IMR-90 (cell line): ENCODE data around the gene LRCH4. TPM values are rescaled to one million over a fixed set of nuclear protein-coding genes. Genes with fewer than 3 reads are reported as not detected.

ENCODE experiments used
- ATAC-seq: fragments of 200-7000 bp; cut with Tn5 transposase; 2 replicates; pipeline ENCODE4 v1.9.1; 2020; ENCODE audit warnings: low read depth, mild to moderate bottlenecking, moderate library complexity
- BruUV-seq: library from RNA; stranded (reverse); fragments of 400-500 nt; replicated peaks from 2 replicates; lab custom pipeline; 2021; lab: Mats Ljungman, UMichigan
- CTCF ChIA-PET: fragments of 300-600 bp; formaldehyde crosslinking; extraction: SDS; loops from one replicate; lab custom pipeline; 2021; ENCODE audit warnings: antibody characterized with exemption; lab: Yijun Ruan, JAX
- POLR2A ChIA-PET: fragments of 300-600 bp; sonication (Branson Sonifier 250); formaldehyde crosslinking; loops from one replicate; lab custom pipeline; 2022; ENCODE audit warnings: antibody characterized with exemption; ENCODE audit not compliant: unreplicated experiment; lab: Charles Lee
- DNase-seq: peaks from one replicate; pipeline ENCODE4 v3.0.0; 2013
- H2AFZ ChIP-seq: replicated peaks from 2 replicates; pipeline ENCODE3; 2013; ENCODE audit warnings: low read length, mild to moderate bottlenecking; ENCODE audit not compliant: poor library complexity
- H2AK5ac ChIP-seq: 2 replicates; pipeline ENCODE4 v1.6.1; 2013; ENCODE audit warnings: low read depth, low read length, inconsistent platforms
- H2AK9ac ChIP-seq: replicated peaks from 2 replicates; pipeline ENCODE3; 2013; ENCODE audit warnings: mild to moderate bottlenecking, low read depth, low read length, moderate library complexity; ENCODE audit not compliant: poor library complexity
- H2BK120ac ChIP-seq: 2 replicates; pipeline ENCODE4 v1.6.1; 2013; ENCODE audit warnings: low read depth, low read length, inconsistent platforms
- H2BK15ac ChIP-seq: 3 replicates; pipeline ENCODE4 v1.6.1; 2013; ENCODE audit warnings: low read depth, low read length, inconsistent platforms
- H2BK20ac ChIP-seq: 2 replicates; pipeline ENCODE4 v1.6.1; 2013; ENCODE audit warnings: low read depth, mild to moderate bottlenecking, inconsistent platforms, low read length, moderate library complexity
- H2BK5ac ChIP-seq: 2 replicates; pipeline ENCODE4 v1.6.1; 2013; ENCODE audit warnings: mild to moderate bottlenecking, low read depth, low read length, inconsistent platforms; ENCODE audit not compliant: poor library complexity, severe bottlenecking
- H3K14ac ChIP-seq: replicated peaks from 2 replicates; pipeline ENCODE4 v1.6.1; 2013; ENCODE audit warnings: low read depth, low read length, inconsistent platforms
- H3K18ac ChIP-seq: 2 replicates; pipeline ENCODE4 v1.6.1; 2013; ENCODE audit warnings: low read depth, low read length, control low read depth
- H3K23ac ChIP-seq: 2 replicates; pipeline ENCODE4 v1.6.1; 2013; ENCODE audit warnings: low read depth, low read length, inconsistent platforms
- H3K27ac ChIP-seq: 2 replicates; pipeline ENCODE4 v1.5.1; 2013; ENCODE audit warnings: mild to moderate bottlenecking, control low read depth, low read length; ENCODE audit not compliant: insufficient read depth
- H3K27me3 ChIP-seq: 2 replicates; pipeline ENCODE4 v1.6.1; 2013; ENCODE audit warnings: low read length; ENCODE audit not compliant: control insufficient read depth, insufficient read depth
- H3K36me3 ChIP-seq: 2 replicates; pipeline ENCODE4 v1.6.1; 2013; ENCODE audit warnings: low read length, mixed read lengths; ENCODE audit not compliant: control insufficient read depth, insufficient read depth
- H3K4ac ChIP-seq: 2 replicates; pipeline ENCODE4 v1.6.1; 2013; ENCODE audit warnings: low read depth, low read length, inconsistent platforms
- H3K4me1 ChIP-seq: 2 replicates; pipeline ENCODE4 v1.6.1; 2013; ENCODE audit warnings: low read length, mixed read lengths; ENCODE audit not compliant: control insufficient read depth, insufficient read depth
- H3K4me2 ChIP-seq: 2 replicates; pipeline ENCODE4 v1.6.1; 2013; ENCODE audit warnings: low read depth, mild to moderate bottlenecking, control low read depth, low read length, moderate library complexity
- H3K4me3 ChIP-seq: 2 replicates; pipeline ENCODE4 v1.5.1; 2013; ENCODE audit warnings: low read depth, mild to moderate bottlenecking, control low read depth, low read length, moderate library complexity; ENCODE audit not compliant: insufficient read depth
- H3K56ac ChIP-seq: 2 replicates; pipeline ENCODE4 v1.6.1; 2013; ENCODE audit warnings: low read length, inconsistent platforms; ENCODE audit not compliant: insufficient read depth; ENCODE audit errors: extremely low read depth
- H3K79me1 ChIP-seq, 2 experiments: 2 replicates each; pipeline ENCODE4 v1.6.1; 2013; ENCODE audit warnings: low read length in 2 of 2, inconsistent platforms in 1 of 2, low read depth in 1 of 2
- H3K9ac ChIP-seq: 2 replicates; pipeline ENCODE4 v1.6.1; 2013; ENCODE audit warnings: low read depth, low read length, control low read depth
- H3K9me1 ChIP-seq: 2 replicates; pipeline ENCODE4 v1.6.1; 2013; ENCODE audit warnings: low read length, inconsistent platforms; ENCODE audit not compliant: insufficient read depth
- H3K9me3 ChIP-seq: 2 replicates; pipeline ENCODE4 v1.6.1; 2013; ENCODE audit warnings: low read length; ENCODE audit not compliant: control insufficient read depth, insufficient read depth
- H4K20me1 ChIP-seq: 2 replicates; pipeline ENCODE4 v1.6.1; 2013; ENCODE audit warnings: low read length, inconsistent platforms; ENCODE audit not compliant: insufficient read depth
- H4K5ac ChIP-seq: 2 replicates; pipeline ENCODE4 v1.6.1; 2013; ENCODE audit warnings: mild to moderate bottlenecking, low read depth, low read length, control low read depth
- H4K8ac ChIP-seq, 2 experiments: 2 replicates each; pipeline ENCODE4 v1.6.1; 2013; ENCODE audit warnings: low read depth in 2 of 2, low read length in 2 of 2, control low read depth in 1 of 2, inconsistent platforms in 1 of 2
- H4K91ac ChIP-seq: 2 replicates; pipeline ENCODE4 v1.6.1; 2013; ENCODE audit warnings: low read depth, low read length, inconsistent platforms; ENCODE audit not compliant: insufficient read depth
- BHLHE40 ChIP-seq: fragments of 150-350 bp; IDR thresholded peaks from 2 replicates; pipeline ENCODE4 v1.6.1; 2016; ENCODE audit warnings: mild to moderate bottlenecking, low read depth, low read length
- CEBPB ChIP-seq: IDR thresholded peaks from 2 replicates; pipeline ENCODE4 v1.6.1; 2012; ENCODE audit warnings: low read depth, low read length, improper control_type of control experiment
- CTCF ChIP-seq: conservative IDR thresholded peaks from 2 replicates; pipeline ENCODE4 v1.5.1; 2012; ENCODE audit warnings: mild to moderate bottlenecking, low read depth, low read length, improper control_type of control experiment
- ELK1 ChIP-seq: fragments of 150-350 bp; IDR thresholded peaks from 2 replicates; pipeline ENCODE4 v1.6.1; 2016; ENCODE audit warnings: low read depth, mild to moderate bottlenecking, low read length, moderate library complexity, borderline replicate concordance
- FOS ChIP-seq: fragments of 150-350 bp; IDR thresholded peaks from 2 replicates; pipeline ENCODE4 v1.6.1; 2016; ENCODE audit warnings: low read depth, low read length
- MAFK ChIP-seq: IDR thresholded peaks from 2 replicates; pipeline ENCODE4 v1.6.1; 2012; ENCODE audit warnings: low read depth, low read length, improper control_type of control experiment
- MAZ ChIP-seq: IDR thresholded peaks from 2 replicates; pipeline ENCODE4 v1.6.1; 2012; ENCODE audit warnings: low read depth, mild to moderate bottlenecking, low read length, improper control_type of control experiment, moderate library complexity, borderline replicate concordance
- MXI1 ChIP-seq: IDR thresholded peaks from 2 replicates; pipeline ENCODE4 v1.6.1; 2012; ENCODE audit warnings: low read depth, mild to moderate bottlenecking, low read length, moderate library complexity, borderline replicate concordance
- NFE2L2 ChIP-seq: fragments of 150-350 bp; IDR thresholded peaks from 2 replicates; pipeline ENCODE4 v1.6.1; 2016; ENCODE audit warnings: low read depth, mild to moderate bottlenecking, low read length
- POLR2A ChIP-seq: IDR thresholded peaks from 2 replicates; pipeline ENCODE4 v1.6.1; 2012; ENCODE audit warnings: mild to moderate bottlenecking, low read depth, low read length
- RFX5 ChIP-seq: IDR thresholded peaks from 2 replicates; pipeline ENCODE4 v1.8.0; 2012; ENCODE audit warnings: low read depth, mild to moderate bottlenecking, low read length, moderate library complexity
- SMC3 ChIP-seq: fragments of 150-350 bp; IDR thresholded peaks from 2 replicates; pipeline ENCODE4 v1.6.1; 2016; ENCODE audit warnings: low read depth, mild to moderate bottlenecking, antibody characterized with exemption, low read length, moderate library complexity
- USF2 ChIP-seq: fragments of 150-350 bp; IDR thresholded peaks from 2 replicates; pipeline ENCODE4 v1.6.1; 2017; ENCODE audit warnings: mild to moderate bottlenecking, antibody characterized with exemption, low read length, low read depth
- WGBS, 2 experiments: methylation state at CpG; one replicate each; pipeline versions ENCODE4 v1.1.5 to v1.1.7; 2013; ENCODE audit warnings: missing lambda C conversion rate in 2 of 2; ENCODE audit not compliant: insufficient read length in 1 of 2; ENCODE audit errors: extremely low coverage in 2 of 2; 5-methylcytosine and 5-hydroxymethylcytosine counted together
- dilution Hi-C: fragments of 300-500 bp; cut with HindIII; formaldehyde crosslinking; loops from one replicate; pipeline ENCODE4 v1.14.3; 2018; ENCODE audit warnings: low sequenced_read_pairs; ENCODE audit not compliant: unreplicated experiment
- in situ Hi-C: fragments of 300-500 bp; cut with MboI; formaldehyde crosslinking; loops from 3 replicates; pipeline ENCODE4 v1.14.3; 2019; ENCODE audit warnings: low sequenced_read_pairs, inconsistent platforms, mixed read lengths
- intact Hi-C: fragments of 100-400 bp; cut with micrococcal nuclease; formaldehyde crosslinking; loops from 2 replicates; pipeline ENCODE4 v1.10.0; 2022
- polyA plus RNA-seq, 3 experiments: library from polyadenylated mRNA; depleted of rRNA; stranded (reverse); fragments of >200 nt; gene quantifications; 2 replicates each; pipeline ENCODE4 v1.2.3, GENCODE V29; 2012; ENCODE audit warnings: low replicate concordance in 1 of 3
- total RNA-seq: library from RNA; depleted of rRNA; stranded (reverse); fragments of >200 nt; gene quantifications from 2 replicates; pipeline ENCODE4 v1.2.3, GENCODE V29; 2012

LRCH4 gene
- total and polyA plus RNA-seq, 2 of the 4 experiments (the other 2 are of a cell fraction), result 5.0 to 41.3 TPM

GRCh38 chr7:100545360-100546128 is 40.4 kb downstream of the LRCH4 start:
- Histone ChIP-seq H3K23ac (peak overlapping the region; percentile 82; the same call in 1 of the 2 replicates), H3K56ac (peak overlapping the region; percentile 19; the same call in 1 of the 2 replicates), H2BK120ac (peak overlapping the region; percentile 58), H3K18ac (peak overlapping the region; percentile 94), H2BK15ac (peak overlapping the region; percentile 72; the same call in 2 of the 3 replicates), H2BK20ac (peak overlapping the region; percentile 82), H3K4me2 (peak overlapping the region; percentile 26), H3K4me1 (peaks cover 28% of the 10 kb centered on the region), H3K79me1 (peaks cover 18 to 47% of the 10 kb centered on the region in 2 experiments), H3K14ac (peak overlapping the region; percentile 71), H3K9ac (no peak overlapping the region; the same call in 1 of the 2 replicates), H2AK9ac (peak overlapping the region; percentile 50), H3K9me1 (peaks cover 27% of the 10 kb centered on the region), H2BK5ac (peak overlapping the region; percentile 76), H3K4me3 (no peak overlapping the region), H4K91ac (peak overlapping the region; percentile 61), H4K20me1 (no peaks in the 10 kb centered on the region), H2AFZ (peak overlapping the region; percentile 87), H3K4ac (peak overlapping the region; percentile 71), H3K27ac (peak overlapping the region; percentile 49), H4K8ac (peak overlapping the region; percentile 83 to 94), H3K27me3 (no peaks in the 10 kb centered on the region), H4K5ac (peak overlapping the region; percentile 5), H3K36me3 (no peaks in the 10 kb centered on the region), H3K9me3 (no peaks in the 10 kb centered on the region), H2AK5ac (peak overlapping the region; percentile 46; the same call in 1 of the 2 replicates)
- in situ Hi-C loops (no loop called here), dilution Hi-C loops (no loop called here), intact Hi-C loops (loop anchor here (5.0 kb wide), 2 partner anchors 53 to 68 kb away; partner anchors contain the start of gene TSC22D4)
- ATAC-seq (peak; percentile 93), DNase-seq (peak; percentile 86)
- WGBS, 2 experiments, result no CpG with 5 or more reads among the region's 3 CpGs
- ChIA-PET POLR2A (no interaction called here), CTCF (interaction anchor here (0.9 kb wide), 1 partner anchor 30 kb away, joined by 3 read pairs; no protein-coding TSS in a partner anchor)
- no TSS peak for BruUV-seq
- TF ChIP-seq ELK1, result no peak
- no peak for TF ChIP-seq CEBPB
- no peak for TF ChIP-seq MAFK
- peak; percentile 18; the same call in 1 of the 2 replicates for TF ChIP-seq CTCF
- no peak for TF ChIP-seq NFE2L2
- no peak for TF ChIP-seq POLR2A
- no peak for TF ChIP-seq MXI1
- no peak for TF ChIP-seq RFX5
- TF ChIP-seq FOS, result peak; percentile 89
- peak; percentile 61; the same call in 1 of the 2 replicates for TF ChIP-seq MAZ
- no peak for TF ChIP-seq SMC3
- TF ChIP-seq USF2, result peak; percentile 31; the same call in 1 of the 2 replicates
- peak; percentile 43; the same call in 1 of the 2 replicates for TF ChIP-seq BHLHE40
